ENCODE measurements around the gene GGN.

- no peak for TF ChIP-seq CTCF (IDR thresholded peaks at IDR 0.05 in 2 of 3, conservative IDR thresholded peaks at IDR 0.05 in 1 of 3; ENCODE audit: borderline replicate concordance in 1 of 3, insufficient read depth in 1 of 3, low read depth in 2 of 3, low read length in 2 of 3)
- no peak for TF ChIP-seq ATF3 (IDR thresholded peaks at IDR 0.05)
- no peak for TF ChIP-seq POLR2AphosphoS5 (IDR thresholded peaks at IDR 0.05; ENCODE audit: low read depth, low read length)
- TF ChIP-seq EZH2 (IDR thresholded peaks at IDR 0.05), result no peak
- no peak for TF ChIP-seq EZH2phosphoT487 (IDR thresholded peaks at IDR 0.05; ENCODE audit: borderline replicate concordance)
- no peak for TF ChIP-seq YY1 (IDR thresholded peaks at IDR 0.05; ENCODE audit: extremely low read depth, insufficient replicate concordance, low read depth, low read length)
- no peak for TF ChIP-seq TCF7L2 (IDR thresholded peaks at IDR 0.05; ENCODE audit: borderline replicate concordance, extremely low read depth, insufficient read depth, insufficient read length)
- TF ChIP-seq POLR2A (IDR thresholded peaks at IDR 0.05; ENCODE audit: borderline replicate concordance, extremely low read depth, insufficient read depth, insufficient read length), result no peak
These were observed 1.5 kb upstream of the GGN start for GRCh38 chr19:38389101-38389925.

Measured in HCT116 (cell line).